Sciatic nerve (tissue), 2 donors: ENCODE data around the gene CCDC97. TPM values are rescaled to one million over a fixed set of nuclear protein-coding genes. Genes with fewer than 3 reads are reported as not detected.

Experiments used
- ATAC-seq: fragments of 200-7000 bp; cut with Tn5 transposase; one replicate; pipeline ENCODE4 v1.9.1; 2020; ENCODE audit warnings: mild to moderate bottlenecking, moderate library complexity
- DNase-seq: peaks from one replicate; pipeline ENCODE4 v3.0.0-alpha.2; 2020; ENCODE audit warnings: low spot score
- intact Hi-C: fragments of 100-400 bp; cut with DNase I; formaldehyde crosslinking; loops from one replicate; pipeline ENCODE4 v1.14.2; 2022
- total RNA-seq: library from RNA; stranded (reverse); fragmentation: NEBNext Ultra II Directional; extraction: Animal tissue kit (Norgen Biotek cat#: 25700); gene quantifications from one replicate; pipeline ENCODE4 v1.2.1, GENCODE V29; 2021
- donor health status: DM: no; HTN: no; CAD: no.
- donor health status: DM: no; HTN: no; CAD: no.

CCDC97 gene
- total RNA-seq, 1 donor from 2014 or later = 29.8 TPM

DNA sequence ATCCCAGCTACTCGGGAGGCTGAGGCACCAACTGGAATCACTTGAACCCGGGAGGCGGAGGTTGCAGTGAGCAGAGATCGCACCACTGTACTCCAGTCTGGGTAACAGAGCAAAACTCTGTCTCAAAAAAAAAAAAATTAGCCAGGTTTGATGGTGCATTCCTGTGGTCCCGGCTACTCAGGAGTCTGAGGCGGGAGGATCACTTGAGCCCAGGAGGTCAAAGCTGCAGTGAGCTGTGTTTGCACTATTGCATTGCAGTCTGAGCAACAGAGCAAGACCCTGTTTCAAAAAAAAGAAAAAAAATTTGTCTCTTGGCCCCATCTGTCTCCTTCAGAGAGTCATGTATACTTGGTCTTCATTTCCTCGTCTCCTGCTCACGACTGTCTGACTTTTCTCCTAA, 1.6 kb downstream of the CCDC97 start:
- no peak for DNase-seq
- intact Hi-C loops = no loop called here
- ATAC-seq = no peak

DNA sequence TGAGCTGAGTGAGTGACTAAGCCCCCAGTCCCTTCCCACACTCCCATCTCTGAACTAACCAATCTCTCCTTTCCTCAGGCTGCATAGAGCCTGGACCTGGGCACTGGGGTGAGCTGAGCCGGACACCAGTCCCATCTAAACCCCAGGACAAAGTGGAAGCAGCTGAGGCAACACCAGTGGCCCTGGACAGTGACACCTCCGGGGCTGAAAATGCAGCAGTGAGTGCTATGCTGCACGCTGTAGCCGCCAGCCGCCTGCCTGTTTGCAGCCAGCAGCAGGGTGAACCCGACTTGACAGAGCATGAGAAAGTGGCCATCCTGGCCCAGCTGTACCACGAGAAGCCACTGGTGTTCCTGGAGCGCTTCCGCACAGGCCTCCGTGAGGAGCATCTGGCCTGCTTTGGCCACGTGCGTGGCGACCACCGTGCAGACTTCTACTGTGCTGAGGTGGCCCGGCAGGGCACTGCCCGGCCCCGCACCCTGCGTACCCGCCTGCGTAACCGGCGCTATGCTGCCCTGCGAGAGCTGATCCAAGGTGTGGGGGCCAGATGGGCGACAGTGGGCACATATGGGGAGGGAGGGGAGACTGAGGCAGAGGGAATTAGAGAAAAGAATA, 6.4 kb downstream of the CCDC97 start:
- ATAC-seq (no peak), DNase-seq (no peak)
- intact Hi-C loops = no loop called here

DNA sequence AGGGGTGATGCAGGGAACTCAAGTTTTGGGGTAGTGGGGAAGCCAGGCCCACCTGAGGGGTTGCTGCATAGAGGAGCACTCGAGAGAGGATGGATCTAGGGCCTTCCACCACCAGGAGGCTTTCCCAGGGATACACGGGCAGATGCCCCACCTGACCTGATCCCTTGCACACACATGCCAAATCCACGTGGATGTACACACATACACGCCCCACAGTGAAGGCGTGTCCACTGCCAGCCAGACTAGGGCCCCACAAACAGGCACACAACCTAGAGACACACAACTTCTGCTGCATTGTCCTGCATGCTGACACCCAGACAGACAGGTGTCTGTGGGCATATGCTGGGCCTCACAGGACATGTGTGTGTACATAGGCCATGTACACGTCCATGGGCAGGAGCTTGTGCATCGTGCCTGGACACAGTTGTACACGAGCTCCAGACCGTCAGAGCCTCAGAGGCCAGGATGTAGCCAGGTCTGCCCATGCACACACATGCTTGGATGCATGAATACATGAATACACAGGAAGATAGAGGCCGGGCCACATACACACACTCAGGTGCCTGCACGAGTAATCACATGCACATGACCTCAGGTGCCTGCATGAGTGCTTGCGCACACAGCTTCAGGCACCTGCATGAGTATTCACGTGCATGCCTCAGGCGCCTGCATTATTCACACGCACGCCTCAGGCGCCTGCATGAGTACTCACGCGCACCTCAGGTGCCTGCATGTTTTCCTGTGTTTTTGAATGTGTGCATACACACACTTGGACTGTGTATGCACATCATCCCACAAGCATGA, 8.9 kb downstream of the CCDC97 start:
- ATAC-seq = no peak
- intact Hi-C loops = no loop called here

DNA sequence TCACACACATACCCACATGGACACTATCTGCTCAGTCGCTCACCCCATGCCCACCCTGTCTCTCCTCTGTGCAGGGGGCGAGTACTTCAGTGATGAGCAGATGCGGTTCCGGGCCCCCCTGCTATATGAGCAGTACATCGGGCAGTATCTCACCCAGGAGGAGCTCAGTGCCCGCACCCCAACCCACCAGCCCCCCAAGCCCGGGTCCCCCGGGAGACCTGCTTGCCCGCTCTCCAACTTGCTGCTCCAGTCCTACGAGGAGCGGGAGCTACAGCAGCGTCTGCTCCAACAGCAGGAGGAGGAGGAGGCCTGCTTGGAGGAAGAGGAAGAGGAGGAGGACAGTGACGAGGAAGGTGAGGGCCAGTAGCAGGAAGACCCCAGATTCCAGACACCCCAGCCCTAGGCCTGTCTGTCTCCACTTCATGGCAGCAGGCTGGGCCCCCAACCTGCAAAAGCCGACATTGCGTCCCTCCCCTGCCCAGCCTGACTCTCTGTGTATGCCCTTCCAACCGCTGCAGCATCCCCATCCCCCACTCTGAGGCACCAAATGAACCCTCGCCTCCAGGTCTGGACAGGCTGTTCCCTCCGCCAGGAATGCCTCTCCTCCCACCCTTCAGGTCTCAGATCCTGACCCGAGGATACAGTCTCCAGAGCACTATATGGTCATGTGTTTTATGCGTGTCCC, 9.7 kb downstream of the CCDC97 start:
- ATAC-seq (no peak), DNase-seq (no peak)

More for the DNA sequence above, 8.9 kb downstream of the CCDC97 start:
- no peak for DNase-seq

GRCh38 chr19:41320185-41320518, 10.2 kb downstream of the CCDC97 start:
- no peak for DNase-seq
- intact Hi-C loops = no loop called here
- no peak for ATAC-seq

More for the DNA sequence above, 9.7 kb downstream of the CCDC97 start:
- intact Hi-C loops = no loop called here

DNA sequence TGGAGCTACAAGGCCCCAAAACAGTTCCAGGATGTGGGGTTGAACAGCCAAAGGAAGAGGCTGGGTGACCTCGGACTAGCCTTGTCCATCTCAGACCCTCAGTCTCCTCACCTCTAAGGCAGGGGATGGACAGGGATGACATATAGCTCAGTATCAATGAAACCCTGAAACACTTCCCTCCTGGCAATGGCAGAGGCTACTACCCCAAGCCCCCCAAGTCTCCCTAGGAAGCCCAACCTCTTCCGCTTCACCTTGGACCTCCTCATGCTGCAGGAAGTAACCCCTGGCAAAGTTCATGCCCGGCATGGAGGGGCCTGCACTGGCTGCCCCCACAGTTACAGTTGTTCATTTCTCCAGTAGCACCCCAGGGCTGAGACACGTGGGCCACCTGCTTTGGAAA, 10.6 kb downstream of the CCDC97 start:
- DNase-seq (no peak), ATAC-seq (no peak)
- intact Hi-C loops = no loop called here

DNA sequence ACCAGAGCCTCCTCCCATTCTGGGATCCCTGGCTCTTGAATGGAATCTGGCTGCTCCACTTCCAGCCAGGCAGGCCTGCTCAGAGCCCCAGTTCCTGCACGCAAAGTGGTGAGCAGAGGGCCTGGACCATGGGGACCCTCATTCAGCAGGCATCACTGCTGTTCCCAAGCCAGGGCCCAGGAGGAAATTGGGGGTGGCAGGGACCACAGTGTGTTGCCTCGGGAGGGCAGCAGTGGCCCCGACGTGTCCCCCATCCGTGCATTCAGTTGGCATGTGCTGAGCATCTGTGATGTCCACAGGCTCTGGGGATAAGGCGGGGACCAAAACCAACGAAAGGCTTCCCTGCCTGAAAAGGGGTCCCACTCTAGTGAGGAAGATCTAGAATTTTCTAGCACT, 11.2 kb downstream of the CCDC97 start:
- ATAC-seq = no peak

DNA sequence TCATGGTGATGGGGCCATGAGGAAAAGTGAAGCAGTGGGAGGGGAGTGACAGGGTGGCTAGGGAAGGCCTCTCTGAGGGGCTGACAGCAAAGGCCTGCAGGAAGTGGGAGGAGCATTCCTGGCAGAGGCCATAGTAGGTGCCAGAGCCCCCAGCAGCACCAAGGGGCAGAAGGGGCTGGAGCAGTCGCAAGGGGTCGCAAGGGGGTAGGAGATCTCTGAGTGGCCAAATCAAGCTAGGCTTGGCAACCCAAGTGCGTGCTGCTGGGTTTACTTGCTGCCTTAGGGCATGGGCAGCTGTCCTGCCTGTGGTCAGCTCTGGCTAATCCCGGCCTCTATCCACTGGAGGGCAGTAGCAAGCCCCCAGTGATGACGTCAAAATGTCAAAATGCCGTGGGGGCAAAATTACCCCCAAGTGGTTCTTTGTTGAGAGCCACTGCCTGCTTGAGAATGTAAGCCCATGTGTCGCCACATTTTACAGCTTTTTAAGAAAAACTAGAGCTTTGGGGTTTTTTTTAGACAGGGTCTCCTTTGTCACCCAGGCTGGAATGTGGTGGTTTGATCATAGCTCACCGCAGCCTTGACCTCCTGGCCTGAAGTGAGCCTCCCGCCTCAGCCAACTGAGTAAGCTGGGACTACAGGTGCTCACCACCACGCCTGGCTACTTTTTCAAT, 11.8 kb downstream of the CCDC97 start:
- DNase-seq (no peak), ATAC-seq (no peak)
- intact Hi-C loops = no loop called here

More for the DNA sequence above, 11.2 kb downstream of the CCDC97 start:
- DNase-seq = no peak
- intact Hi-C loops = no loop called here

GRCh38 chr19:41322451-41322850, 12.5 kb downstream of the CCDC97 start:
- ATAC-seq = no peak
- intact Hi-C loops = no loop called here
- no peak for DNase-seq

DNA sequence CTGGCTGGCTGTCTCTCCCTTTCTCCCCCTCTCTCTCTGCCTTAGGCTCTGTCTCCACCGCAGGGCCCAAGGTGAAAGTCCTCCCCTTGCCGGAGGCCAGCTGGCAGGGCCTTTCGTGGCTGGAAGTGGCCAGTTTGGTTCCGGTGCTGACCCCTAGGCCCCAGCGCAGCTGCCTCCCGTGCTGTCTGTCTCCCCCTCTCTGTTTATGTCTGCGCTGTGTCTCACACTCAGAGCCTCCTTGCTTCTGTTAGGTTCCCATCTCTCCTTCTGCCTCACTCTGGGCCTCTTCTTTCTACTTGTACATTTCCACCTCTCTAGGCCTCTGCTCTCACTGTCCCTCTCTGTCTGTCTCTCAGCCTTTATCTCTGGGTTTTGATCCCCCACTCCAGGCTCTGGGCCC, 13.1 kb downstream of the CCDC97 start:
- DNase-seq = no peak
- ATAC-seq = peak; percentile 46
- intact Hi-C loops = no loop called here

DNA sequence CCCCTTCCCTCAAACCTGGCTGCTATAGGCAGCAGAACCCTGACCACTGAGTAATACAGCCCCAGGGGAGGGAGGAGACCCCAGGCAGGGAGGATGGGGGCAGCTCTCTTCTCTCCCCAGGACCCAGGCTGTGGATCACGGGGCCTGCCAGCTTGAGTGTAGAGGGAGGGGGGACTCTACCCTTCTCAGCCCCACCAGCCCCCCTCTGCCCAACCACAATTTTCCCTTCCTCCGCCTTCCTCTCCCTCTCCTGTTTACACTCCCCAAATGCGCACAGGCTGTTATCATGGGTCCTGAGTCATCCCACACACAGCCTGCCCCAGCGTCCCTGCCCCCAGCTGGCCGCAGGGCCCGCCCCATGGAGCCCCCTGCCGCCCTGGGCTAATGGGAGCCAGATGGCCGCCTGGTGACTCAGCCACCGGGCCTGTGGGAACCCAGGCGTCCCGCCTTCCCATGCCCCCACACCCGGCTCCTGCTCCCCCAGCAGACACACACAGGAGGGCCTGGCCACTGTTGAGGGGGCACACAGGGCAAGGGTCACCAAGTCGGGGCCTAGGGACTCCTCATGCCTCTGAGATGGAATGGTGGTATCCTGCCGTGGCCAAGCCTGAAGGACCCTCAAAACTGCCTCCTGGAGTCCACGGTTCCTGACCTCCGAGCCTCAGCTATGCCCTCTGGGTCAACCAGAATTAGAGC, 13.6 kb downstream of the CCDC97 start:
- intact Hi-C loops = no loop called here
- ATAC-seq = peak; percentile 86
- DNase-seq = peak; percentile 80

- ATAC-seq = no peak
- intact Hi-C loops = no loop called here
- DNase-seq = no peak
These were observed 14.3 kb downstream of the CCDC97 start for GRCh38 chr19:41324231-41324702.

- ATAC-seq = peak; percentile 27
- DNase-seq = peak; percentile 76
- intact Hi-C loops = no loop called here
These were observed 15.1 kb downstream of the CCDC97 start for GRCh38 chr19:41324921-41325639.

- ATAC-seq (no peak), DNase-seq (no peak)
- intact Hi-C loops = no loop called here
These were observed 15.6 kb downstream of the CCDC97 start for GRCh38 chr19:41325640-41325946.

DNA sequence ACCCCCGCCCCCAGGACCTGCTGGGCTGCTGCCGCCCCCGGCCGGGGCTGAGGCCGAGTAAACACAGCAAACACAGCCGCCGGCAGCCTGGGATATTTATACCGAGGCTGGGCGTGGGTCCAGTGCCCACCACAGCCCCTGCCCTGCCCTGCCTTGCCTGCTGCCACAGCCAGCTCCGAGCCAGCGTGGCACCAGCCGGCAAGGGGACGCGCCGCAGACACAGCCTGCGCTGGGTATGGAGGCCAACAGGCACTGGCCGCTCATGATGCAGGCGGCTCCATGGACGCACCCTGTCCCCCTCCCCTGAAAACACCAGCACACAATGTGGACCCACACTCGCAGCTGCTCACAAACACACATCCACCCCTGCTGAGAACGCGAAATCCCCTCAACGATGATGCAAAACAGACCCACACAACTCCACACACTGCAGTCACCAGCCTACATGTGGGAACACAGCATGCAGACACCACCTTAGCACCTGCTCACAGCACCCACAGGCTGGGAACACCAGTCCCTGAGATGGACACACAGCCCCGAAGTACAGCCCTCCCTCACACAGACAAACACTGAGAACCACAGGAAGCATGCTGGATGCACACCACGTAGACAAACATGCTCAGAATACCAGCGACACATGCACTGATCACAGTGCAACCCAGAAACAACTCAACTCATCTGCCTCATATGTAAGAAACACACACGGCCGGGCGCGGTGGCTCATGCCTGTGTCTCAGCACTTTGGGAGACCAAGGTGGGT, 16.2 kb downstream of the CCDC97 start:
- DNase-seq = no peak
- no peak for ATAC-seq
- intact Hi-C loops = no loop called here

GRCh38 chr19:41327076-41327575, 17.2 kb downstream of the CCDC97 start:
- no peak for DNase-seq
- ATAC-seq = no peak
- intact Hi-C loops = no loop called here

GRCh38 chr19:41327576-41328156, 17.7 kb downstream of the CCDC97 start:
- intact Hi-C loops = no loop called here
- peak; percentile 76 for DNase-seq
- peak; percentile 29 for ATAC-seq
